HG03469 (cell line): ENCODE measurements around the gene EIF2B2.

ENCODE experiments used
- ATAC-seq: cut with Tn5 transposase; IDR thresholded peaks from one replicate; pipeline ENCODE4 v1.9.1; 2021; ENCODE audit warnings: mild to moderate bottlenecking, moderate library complexity, moderate number of reproducible peaks; ENCODE audit not compliant: unreplicated experiment

Gene EIF2B2

DNA sequence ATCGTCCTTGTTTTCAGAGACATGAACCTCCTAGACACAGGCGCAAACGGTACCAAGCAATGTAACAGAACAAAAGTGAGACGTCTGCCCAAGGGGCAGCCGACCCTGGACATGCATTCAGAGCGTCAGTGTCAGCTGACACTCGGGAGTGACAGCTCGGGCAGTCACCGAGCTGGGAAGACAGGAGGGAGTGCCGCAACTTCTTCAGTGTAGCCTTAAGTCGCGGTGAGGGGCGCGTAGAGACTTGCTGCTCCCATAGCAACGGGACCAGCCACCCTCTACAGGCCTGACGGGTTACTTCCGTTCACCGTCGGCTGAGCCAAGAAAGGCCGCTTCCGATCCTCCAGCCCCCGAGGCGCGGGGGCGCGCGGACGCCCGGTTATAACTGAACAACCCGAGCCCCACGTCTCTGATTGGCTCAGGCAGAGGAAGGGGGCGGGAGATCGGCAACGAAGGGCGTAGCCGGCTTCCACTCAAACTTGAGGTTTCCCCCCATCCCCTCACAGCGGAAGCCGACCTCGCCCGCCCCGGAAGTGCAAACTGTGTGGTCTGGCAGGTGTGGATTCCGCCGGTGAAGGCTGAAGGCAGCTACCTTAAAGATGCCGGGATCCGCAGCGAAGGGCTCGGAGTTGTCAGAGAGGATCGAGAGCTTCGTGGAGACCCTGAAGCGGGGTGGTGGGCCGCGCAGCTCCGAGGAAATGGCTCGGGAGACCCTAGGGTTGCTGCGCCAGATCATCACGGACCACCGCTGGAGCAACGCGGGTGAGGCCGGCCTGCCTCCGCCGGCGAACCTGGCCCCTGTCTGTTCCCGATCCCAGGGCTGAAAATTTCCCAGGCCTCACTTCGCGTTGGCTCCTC is at the start of gene EIF2B2:
TSS of gene EIF2B2 (plus strand) at position 530 of the 858 bp plus-strand sequence. CDS start at position 600, 70 bp downstream.
- peak; percentile 92 for ATAC-seq

DNA sequence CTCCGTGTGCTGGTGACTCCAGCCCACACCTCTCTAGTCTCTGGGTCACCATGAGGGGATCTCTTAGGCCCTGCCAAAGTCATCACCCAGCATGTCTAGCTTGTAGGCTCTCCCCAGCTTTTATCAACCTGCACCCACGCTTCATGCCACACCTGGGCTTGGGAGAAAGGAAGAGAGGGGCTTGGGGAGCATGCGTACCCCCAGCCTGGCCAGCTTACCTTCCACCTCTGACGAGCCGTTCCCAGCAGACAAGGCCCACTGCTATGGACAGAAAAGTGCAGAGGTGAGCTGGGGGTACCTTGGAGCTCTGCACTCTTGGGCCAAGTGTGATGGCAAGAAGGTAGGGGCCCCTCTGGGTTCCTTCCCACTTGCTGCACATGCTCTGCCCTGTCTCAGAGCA is 49.0 kb upstream of the EIF2B2 start:
- ATAC-seq = no peak

DNA sequence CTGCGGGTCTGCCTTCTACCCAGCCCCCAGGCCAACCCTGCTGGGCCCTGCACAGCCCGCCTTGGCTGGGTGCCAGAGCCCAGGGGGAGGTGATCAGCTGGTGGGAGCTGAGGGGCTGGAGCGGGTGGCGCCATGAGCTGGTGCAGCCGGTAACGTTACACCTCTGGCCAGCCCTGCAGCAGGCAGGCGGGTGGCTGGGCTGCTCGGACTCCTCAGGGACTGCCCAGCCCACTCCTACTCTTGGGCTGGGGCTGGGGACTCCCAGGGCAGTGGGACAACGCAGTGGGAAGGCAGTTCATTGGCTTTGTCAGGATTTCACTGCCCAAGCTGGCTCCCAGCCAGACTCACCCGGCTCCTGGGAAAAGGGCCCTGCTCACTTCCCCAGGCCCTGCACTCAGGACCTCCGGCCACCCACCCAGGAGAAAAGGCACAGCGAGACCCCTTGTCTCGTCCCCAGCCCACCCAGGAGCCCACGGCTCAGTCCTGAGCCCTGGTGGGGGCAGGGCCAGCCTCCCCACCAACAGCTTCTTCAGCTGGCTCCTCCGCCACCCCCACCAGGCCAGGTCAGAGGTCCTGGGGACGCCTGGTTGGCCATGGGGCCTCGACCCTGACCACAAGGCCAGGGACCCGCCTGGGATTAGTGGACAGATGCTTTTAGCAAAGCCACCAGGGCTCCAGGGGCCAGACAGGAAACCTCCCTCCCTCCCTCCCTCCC is 48.3 kb upstream of the EIF2B2 start:
- ATAC-seq = no peak

DNA sequence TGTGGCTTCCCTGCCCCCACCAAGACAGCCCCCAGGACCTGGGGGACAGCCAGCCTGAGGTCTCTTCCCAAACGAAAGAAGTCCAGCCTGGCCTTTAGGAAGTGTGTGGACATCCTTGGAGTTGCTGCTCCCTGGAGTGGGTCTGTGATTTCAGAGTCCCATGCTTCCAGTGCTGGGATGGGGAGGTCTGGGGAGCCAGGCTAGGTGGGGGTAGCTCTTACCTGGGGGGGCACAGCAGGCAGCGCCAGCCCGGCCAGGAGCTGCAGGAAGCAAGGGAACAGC is 47.8 kb upstream of the EIF2B2 start:
- ATAC-seq = no peak

DNA sequence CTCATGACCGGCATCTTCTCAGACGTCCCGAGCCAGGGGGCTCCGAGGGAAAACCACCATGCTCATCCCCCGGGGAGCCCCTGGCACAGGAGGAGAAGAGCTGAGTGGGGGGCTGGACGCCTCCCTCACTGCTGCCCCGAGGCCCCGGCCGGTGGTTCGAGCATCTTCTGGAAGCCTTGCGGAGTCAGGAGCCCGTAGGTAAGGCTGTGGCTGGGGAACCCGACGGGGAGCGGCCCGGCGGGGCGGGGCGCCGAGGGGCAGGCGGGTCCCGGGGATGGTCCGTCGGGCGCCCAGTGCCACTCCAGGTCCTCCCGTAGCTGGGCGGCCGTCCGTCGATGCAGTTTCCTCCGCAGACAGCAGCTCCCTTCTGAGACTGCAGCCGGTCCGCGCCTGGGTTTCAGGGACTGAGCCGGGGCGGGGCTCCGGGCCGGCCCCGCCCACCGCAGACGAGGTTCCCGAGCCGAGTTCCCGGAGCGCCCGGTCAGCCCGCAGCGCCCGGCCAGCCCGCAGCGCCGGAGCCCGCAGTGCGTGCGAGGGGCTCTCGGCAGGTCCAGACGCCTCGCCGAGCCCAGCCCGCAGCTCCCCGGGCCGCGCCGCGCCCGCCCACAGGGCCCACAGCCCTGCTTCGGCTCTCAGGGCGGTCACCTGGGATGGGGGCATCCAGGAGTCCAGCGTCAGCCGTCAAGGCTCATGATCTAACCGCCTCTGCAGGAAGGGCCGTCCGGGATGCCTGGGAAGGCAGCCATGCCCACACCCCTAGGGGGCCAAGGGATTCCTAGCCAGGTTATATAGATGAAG is 47.3 kb upstream of the EIF2B2 start, which contains the start of gene PGF:
TSS of gene PGF (minus strand) at position 369 of the 798 bp plus-strand sequence. CDS start at position 14, 355 bp downstream.
- no peak for ATAC-seq

DNA sequence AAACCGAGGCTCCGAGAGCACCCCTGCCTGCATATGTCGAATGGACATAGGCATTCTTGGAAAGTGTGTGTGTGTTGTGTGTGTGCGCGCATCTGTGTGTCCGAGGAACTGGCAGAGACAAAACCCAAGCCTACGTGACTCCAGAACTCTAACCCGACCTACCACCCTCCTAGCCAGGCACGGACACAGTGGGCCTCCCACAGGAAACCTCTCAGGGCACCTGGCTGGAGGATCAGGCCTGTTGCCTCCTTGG is 46.8 kb upstream of the EIF2B2 start:
- ATAC-seq = no peak

DNA sequence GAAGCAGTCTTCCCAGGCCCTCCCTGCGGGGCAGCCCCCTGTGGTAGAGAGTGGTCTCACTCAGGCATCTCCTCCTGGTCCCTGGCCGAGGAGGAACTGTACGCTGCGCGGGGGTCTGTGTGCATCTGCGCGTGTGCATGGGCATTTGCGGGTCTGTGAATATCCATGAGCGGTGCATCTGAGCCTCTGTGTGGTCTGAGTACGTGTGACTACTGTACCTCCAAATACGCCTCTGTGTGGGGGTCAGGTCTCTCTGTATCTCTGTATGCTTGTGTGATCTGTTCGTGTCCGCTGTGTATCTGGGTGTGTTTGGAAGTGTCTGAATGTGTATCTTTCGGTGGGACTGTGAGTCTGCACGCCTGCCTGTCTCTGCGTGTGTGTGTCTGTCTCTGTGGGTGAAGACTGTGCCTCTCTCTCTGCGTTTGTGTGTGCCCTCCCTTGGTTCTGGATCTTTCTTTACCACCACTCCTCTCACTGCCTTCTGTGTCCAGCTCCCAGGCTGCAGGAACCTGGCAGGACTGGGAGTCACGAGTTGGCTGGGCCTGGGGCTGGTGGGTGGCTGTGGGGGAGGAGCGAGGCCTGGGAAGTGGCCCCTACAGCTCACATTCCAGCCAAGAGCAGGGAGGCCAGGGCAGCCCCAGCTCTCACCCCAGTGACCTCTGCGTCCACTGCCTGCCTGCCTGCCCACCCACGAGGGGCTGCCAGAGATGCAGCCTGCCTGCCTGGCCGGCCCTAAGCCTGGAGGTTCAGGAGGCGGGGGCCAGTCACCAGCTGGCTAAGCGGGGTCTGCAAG is 46.2 kb upstream of the EIF2B2 start:
- ATAC-seq = no peak

DNA sequence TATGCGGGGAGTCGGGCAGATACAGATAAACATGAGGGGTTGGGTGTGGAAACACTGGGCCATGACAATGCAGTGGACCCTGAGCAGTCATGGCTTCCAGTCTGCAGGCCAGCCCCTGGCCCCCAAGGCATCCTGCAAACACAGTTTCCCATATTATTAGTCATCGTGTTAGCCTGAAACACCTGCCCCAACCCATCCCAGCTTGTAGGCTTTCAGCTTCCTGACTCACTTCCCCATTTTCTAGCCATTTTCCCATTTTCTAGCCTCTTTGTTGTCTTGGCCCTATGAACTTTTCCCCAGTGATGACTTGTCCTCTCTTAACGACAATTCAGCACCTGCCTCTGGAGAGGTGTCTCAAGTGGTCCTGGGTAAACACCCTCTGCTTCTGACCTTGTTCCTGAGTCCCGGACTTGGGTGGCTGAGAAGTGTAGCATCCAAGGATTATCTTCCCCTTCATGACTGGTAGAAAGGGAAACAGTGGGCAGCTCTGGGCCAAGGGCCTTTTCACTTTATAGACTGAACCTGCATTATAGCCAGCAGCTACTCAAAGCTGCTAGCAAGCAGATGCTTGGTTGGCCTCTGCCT is 43.0 kb upstream of the EIF2B2 start:
- no peak for ATAC-seq

DNA sequence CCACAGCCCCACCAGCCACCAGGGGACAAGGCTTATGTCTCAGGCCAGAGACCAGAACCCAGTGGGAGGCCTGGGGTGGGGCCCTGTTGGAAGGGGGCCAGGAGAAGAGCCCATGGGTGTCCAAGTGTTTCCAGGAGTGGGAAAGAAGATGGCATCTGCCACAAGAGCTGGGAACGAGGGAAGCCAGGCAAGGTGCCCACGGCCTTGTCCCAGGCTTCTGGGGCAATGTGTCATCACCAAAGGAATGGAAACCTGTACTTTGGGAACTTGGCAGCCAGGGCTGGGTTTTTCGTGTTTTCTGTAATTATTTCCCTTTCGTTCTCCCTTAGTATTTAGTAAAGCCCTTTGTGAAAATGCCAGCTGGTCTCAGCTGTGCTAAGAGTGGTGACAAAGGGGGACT is 42.0 kb upstream of the EIF2B2 start:
- ATAC-seq = no peak

DNA sequence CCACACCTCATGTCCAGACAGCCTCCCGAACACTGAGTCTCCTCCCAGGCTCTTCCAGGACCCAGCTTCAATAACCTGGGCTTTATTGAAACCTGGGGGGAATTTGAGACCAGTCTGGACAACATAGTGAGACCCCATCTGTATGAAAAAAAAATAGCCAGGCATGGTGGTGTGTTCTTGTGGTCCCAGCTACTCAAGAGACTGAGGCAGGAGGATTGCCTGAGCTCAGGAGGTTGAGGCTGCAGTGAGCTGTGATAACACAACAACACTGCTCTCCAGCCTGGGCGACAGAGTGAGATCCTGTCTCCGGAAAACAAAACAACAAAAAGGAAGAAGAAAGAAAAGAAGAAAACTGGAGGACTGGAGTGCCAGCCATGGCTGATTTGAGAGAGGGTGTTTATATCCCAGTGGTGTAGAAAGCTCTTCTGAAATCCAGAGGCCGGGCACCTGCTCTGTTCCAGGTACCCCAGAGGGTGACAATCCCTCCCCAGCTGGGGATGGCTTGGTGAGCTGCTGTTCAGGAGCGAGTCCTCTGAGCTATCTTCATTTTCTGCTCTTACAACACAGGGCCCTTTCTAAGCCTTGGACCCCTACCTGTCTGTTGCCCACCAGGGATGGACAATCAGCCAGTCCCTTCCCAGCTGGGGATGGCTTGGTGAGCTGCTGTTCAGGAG is 41.3 kb upstream of the EIF2B2 start:
- no peak for ATAC-seq

DNA sequence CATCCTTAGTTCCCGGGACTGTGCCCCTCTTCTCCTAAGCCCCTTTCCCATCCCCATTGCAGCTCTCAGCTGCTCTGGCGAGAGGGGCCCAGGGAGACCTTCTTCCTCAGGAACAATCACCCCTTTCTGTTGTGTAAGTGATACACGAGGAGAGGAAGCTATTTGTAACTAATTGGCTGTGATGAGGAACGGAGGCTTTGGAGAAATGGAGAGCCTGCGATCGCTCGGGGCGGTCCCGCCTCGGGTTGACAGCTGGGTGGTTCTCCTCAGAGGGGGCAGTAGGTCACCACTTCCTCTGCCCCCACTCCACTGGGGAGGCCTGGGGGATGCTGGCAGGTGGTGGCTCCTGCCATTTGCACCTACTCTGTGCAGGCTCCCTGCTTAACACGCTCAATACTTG is 40.7 kb upstream of the EIF2B2 start:
- ATAC-seq = no peak

DNA sequence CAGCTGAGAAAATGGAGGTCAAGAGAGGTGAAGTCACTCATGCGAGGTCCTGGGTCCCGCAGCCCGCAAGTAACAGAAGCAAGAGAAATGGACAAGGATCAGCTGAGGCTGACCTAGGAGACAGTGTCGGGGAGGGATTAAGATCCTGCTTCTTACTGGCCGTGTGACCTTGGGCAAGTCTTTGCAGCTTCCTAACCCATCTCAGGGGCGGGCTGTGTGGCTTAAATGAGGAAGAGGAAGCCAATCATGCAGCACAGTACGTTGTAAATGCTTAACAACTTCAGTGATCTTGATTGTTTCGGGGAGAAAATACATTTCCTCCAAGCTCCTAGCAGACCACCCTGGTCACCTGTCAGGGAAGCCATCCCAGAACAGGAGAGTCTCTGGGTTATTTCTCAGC is 40.2 kb upstream of the EIF2B2 start:
- no peak for ATAC-seq

DNA sequence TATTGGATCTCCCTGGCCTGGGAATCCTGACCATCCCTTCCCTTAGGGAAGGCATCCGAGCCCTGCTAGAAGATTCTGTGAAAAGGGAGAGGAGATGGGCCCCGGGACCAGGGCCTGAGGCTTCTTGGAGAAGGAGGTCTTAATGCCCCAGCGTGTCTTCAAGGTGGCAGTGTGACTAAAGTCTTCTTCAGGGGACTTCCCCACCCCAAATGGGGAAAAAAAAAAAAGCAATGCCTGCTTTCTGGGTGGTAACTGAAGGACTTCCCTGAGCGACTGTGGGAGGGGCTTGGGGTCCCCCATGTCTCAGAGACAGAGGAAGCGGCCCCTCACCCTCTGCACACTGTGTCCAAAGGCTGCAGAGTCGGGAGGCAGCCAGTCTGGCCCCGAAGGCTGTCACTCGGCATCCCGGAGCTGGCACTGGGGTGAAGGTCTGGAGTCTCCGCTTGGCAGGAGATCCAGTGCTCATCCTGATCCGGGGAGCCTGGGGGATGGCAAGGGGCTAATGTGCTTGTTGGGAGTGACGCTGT is 39.5 kb upstream of the EIF2B2 start:
- ATAC-seq = no peak

DNA sequence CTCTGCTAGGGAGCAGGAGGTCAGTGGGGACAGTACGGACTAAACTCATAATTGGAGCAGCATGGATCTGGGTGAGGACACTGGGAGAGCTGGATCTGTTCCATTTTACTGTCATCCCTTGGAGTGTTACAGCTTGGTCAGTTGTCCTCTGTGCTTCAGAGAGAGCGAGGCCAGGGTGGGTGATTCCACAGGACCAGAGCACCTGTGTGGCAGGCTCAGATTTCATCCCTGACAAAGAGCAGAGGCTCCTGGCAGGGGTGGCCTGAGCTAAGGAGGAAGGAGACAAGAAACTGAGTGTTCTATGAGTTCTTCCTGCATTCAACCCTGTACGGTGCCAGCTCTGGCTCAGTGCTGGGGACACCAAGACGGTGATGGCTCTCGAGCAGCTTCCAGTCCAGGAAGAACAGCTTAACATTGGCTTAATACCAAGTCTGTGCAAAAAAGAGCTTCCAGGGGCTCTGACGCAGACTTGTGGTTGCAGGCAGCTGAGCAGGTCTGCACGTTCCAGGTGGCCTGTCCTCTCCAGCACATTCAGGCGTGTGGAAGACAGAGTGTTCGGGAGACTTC is 38.9 kb upstream of the EIF2B2 start:
- no peak for ATAC-seq

DNA sequence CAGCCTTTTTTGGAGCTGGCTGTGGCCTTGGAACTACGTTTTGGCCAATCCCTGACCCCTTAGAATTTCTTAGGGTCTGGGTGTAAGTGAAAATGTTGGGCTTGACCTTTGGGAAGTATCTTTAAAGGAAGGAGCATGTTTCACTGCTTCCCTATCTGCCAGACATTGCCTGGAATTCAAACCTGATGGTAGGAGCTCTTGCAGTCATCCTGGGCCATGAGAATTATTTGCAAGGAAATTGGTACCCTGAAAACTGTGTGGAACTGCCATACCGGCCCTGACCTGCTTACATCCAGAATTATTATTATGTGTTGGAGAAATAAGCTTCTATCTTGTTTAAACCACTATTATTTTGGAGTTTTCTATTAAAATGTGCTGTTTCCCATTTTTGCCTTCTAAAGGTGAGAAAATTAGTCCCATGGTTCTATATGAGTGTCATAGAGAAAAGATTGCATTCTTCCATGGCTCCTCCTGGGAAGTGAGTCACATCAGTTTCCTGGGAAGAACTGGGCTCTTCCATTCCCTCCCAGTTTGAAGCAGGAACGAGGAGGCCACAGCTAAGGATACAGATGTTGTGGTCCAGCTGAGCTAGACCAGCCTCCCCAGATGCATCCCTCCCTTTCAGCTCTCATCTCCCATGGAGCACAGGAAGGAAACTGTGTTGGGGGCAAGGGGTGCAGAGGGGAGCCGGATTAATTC is 37.8 kb upstream of the EIF2B2 start:
- no peak for ATAC-seq

DNA sequence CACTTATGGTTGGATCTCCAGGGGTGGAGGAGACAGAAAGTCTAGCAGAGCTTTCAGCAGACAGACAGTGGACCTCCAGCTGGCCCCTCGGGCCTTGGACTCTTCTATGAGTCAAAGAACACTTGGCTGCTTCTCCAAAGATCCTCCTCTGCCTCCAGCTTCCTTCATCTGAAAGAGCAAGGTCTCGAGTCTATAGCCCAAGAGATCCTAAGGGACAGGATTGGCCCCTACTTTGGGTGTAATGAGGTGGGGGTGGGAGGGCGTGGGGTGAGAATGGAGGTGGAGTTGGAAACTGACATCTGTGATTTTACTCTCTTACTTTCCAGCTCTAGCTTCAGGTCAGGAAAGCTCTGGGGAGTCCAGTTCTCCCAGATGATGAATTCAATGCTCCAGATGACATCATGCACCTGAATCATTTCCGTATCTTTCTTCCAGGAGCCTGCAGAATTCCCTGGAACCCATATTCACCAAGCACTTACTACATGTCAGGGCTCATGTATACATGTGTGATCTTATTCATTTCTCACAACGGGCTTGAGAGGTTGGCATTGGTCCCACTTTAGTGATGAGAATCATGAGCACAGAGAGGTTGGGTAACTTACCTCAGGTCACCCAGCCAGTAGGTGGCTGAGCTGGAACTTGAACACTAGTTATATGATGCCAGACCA is 37.1 kb upstream of the EIF2B2 start:
- no peak for ATAC-seq

DNA sequence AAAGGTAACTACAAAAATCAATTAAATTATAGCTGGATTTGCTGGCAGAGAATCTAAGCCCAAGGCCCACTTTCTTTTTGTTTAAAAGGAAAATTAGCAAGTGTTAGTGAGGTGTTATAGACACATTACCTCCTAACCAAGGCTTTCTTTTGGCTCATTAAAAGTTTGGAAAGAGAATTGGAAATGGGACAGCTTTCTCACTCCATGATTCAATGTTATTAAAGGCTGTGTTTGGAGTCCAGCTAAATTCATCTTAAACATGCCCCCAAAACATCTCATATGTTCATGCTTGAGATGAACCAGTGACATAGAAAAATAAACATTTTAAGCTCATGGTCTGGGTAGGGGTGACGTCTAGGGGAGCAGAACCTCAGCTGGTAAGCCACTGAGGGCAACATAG is 33.9 kb upstream of the EIF2B2 start:
- no peak for ATAC-seq

DNA sequence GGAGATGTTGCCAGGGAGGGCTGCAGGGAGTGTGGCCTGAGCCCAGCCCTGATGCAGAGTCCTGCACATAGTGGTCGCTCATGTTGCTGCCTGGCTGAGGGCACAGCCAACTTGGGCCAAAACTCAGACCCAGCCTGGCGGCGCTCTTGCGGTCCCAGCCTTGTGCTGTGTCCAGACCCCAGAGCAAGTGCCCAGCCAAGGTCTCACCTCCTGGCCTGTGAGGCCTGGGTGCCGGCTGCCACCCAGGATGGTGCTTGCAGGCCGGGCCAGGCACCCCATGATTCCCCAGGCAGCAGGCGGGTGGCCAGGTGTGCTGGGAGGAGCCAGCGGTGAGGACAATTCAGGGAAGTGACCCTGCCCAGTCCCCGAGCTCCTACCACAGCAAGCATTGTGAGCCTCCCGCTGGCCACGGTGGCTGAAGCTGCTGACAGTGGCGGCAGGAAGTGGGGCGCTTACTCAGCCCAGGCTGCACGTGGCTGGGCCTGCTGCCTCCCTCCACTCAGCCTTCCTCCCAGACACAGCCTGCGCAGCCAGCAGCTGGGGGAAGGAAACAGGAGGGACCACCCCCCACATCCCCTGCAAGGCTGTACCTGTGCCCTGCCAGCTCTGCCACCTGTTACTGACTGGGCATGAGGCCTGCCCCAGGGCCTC is 29.6 kb upstream of the EIF2B2 start:
- ATAC-seq = no peak
